CD4-positive, alpha-beta T cell (primary cell): ENCODE data around the gene GAL3ST3. TPM values are rescaled to one million over a fixed set of nuclear protein-coding genes. Genes with fewer than 3 reads are reported as not detected.

ENCODE experiments used
- ATAC-seq: fragments of 200-7000 bp; cut with Tn5 transposase; one replicate; pipeline ENCODE4 v1.10.0; 2022; ENCODE audit warnings: mild to moderate bottlenecking; ENCODE audit not compliant: poor library complexity
- CTCF ChIA-PET: fragments of 350-600 bp; sonication (Branson Sonifier 250); formaldehyde crosslinking; loops from one replicate; lab custom pipeline; 2021; ENCODE audit warnings: antibody characterized with exemption, inconsistent platforms; lab: Charles Lee
- POLR2A ChIA-PET: fragments of 350-600 bp; sonication (Branson Sonifier 250); formaldehyde crosslinking; loops from one replicate; lab custom pipeline; 2021; ENCODE audit warnings: antibody characterized with exemption, inconsistent platforms; lab: Charles Lee
- DNase-seq, 14 experiments: peaks; one replicate each; pipeline ENCODE4 v3.0.0-alpha.2; 2013 to 2020; ENCODE audit warnings: mixed read lengths in 2 of 14
- H3K27ac ChIP-seq, 2 donors: one replicate each; pipeline versions ENCODE4 v1.5.1 to v1.7.0; 2013; ENCODE audit warnings: low read length in 2 of 2, low read depth in 1 of 2, mild to moderate bottlenecking in 1 of 2
- H3K27me3 ChIP-seq, 2 experiments: 1 replicate in 1 of 2; 2 replicates in 1 of 2; pipeline versions ENCODE4 v1.6.1 to v1.7.0; 2013; ENCODE audit warnings: low read length in 2 of 2, control low read depth in 1 of 2, mild to moderate bottlenecking in 1 of 2, moderate library complexity in 1 of 2; ENCODE audit not compliant: insufficient read depth in 2 of 2, control insufficient read depth in 1 of 2
- H3K36me3 ChIP-seq: one replicate; pipeline ENCODE4 v1.6.1; 2013; ENCODE audit warnings: low read length, control low read depth; ENCODE audit not compliant: insufficient read depth
- H3K4me1 ChIP-seq: one replicate; pipeline ENCODE4 v1.6.1; 2013; ENCODE audit warnings: low read length, control low read depth; ENCODE audit not compliant: insufficient read depth
- H3K4me3 ChIP-seq: one replicate; pipeline ENCODE4 v1.5.1; 2013; ENCODE audit warnings: mild to moderate bottlenecking, low read length, moderate library complexity
- H3K9me3 ChIP-seq, 2 experiments: 1 replicate in 1 of 2; 2 replicates in 1 of 2; pipeline versions ENCODE4 v1.6.1 to v1.7.0; 2013; ENCODE audit warnings: low read length in 2 of 2, mild to moderate bottlenecking in 2 of 2, control low read depth in 1 of 2, moderate library complexity in 1 of 2; ENCODE audit not compliant: control insufficient read depth in 1 of 2, insufficient read depth in 1 of 2
- H3K27ac Mint-ChIP-seq: one replicate; pipeline ENCODE4 v1.8.0; 2020; ENCODE audit warnings: mixed read lengths
- H3K27me3 Mint-ChIP-seq: one replicate; pipeline ENCODE4 v1.8.0; 2021; ENCODE audit warnings: mixed read lengths
- H3K36me3 Mint-ChIP-seq: one replicate; pipeline ENCODE4 v1.8.0; 2021; ENCODE audit warnings: low read depth, mixed read lengths
- H3K4me1 Mint-ChIP-seq: one replicate; pipeline ENCODE4 v1.8.0; 2021; ENCODE audit warnings: low read depth, mixed read lengths
- H3K4me3 Mint-ChIP-seq: one replicate; pipeline ENCODE4 v1.8.0; 2020; ENCODE audit warnings: mild to moderate bottlenecking, mixed read lengths
- H3K9me3 Mint-ChIP-seq: one replicate; pipeline ENCODE4 v1.8.0; 2020; ENCODE audit warnings: mixed read lengths
- intact Hi-C, 2 experiments: fragments of 100-400 bp; cut with DNase I in 1 of 2; cut with micrococcal nuclease in 1 of 2; formaldehyde crosslinking; loops; one replicate each; pipeline versions ENCODE4 v1.15.1 to v1.9.0; 2023 to 2025; cut with DNase I, micrococcal nuclease
- total RNA-seq, 174 experiments: library from RNA in 2 of 174; stranded (reverse) in 2 of 174; gene quantifications; one replicate each; pipeline ENCODE4 v1.2.3 and lab custom pipeline; 2021 to 2026
- TF ChIP-seq, protein P1 (sequence below): fragments of 200-600 bp; IDR thresholded peaks from one replicate; pipeline ENCODE4 v1.8.0; 2022; ENCODE audit warnings: antibody characterized with exemption, mild to moderate bottlenecking

Gene GAL3ST3
- total RNA-seq, 2 experiments from 2014 or later, result not detected

- H3K27me3 Mint-ChIP-seq, result peaks cover 6% of the 10 kb centered on the region
- no peaks in the 10 kb centered on the region for H3K36me3 Mint-ChIP-seq
- TF ChIP-seq, protein P1, sequence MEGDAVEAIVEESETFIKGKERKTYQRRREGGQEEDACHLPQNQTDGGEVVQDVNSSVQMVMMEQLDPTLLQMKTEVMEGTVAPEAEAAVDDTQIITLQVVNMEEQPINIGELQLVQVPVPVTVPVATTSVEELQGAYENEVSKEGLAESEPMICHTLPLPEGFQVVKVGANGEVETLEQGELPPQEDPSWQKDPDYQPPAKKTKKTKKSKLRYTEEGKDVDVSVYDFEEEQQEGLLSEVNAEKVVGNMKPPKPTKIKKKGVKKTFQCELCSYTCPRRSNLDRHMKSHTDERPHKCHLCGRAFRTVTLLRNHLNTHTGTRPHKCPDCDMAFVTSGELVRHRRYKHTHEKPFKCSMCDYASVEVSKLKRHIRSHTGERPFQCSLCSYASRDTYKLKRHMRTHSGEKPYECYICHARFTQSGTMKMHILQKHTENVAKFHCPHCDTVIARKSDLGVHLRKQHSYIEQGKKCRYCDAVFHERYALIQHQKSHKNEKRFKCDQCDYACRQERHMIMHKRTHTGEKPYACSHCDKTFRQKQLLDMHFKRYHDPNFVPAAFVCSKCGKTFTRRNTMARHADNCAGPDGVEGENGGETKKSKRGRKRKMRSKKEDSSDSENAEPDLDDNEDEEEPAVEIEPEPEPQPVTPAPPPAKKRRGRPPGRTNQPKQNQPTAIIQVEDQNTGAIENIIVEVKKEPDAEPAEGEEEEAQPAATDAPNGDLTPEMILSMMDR, result no peak
- H3K27me3 ChIP-seq, result peaks cover 0 to 6% of the 10 kb centered on the region in 2 experiments
- no peak overlapping the region for H3K27ac ChIP-seq
- H3K9me3 Mint-ChIP-seq, result no peaks in the 10 kb centered on the region
- DNase-seq (no peak), ATAC-seq (no peak)
- H3K4me3 ChIP-seq, result no peak overlapping the region
- no peaks in the 10 kb centered on the region for H3K4me1 ChIP-seq
- ChIA-PET CTCF (interaction anchor here (1.2 kb wide), 1 partner anchor 14 kb away, joined by 3 read pairs; no protein-coding TSS in a partner anchor), POLR2A (no interaction called here)
- H3K36me3 ChIP-seq, result no peaks in the 10 kb centered on the region
- intact Hi-C loops, result no loop called here
- H3K4me1 Mint-ChIP-seq, result no peaks in the 10 kb centered on the region
- no peak overlapping the region for H3K4me3 Mint-ChIP-seq
- no peaks in the 10 kb centered on the region for H3K9me3 ChIP-seq
- H3K27ac Mint-ChIP-seq, result no peak overlapping the region
These were observed 12.6 kb downstream of the GAL3ST3 start for GRCh38 chr11:66036334-66036710.

GRCh38 chr11:66035653-66036333 is 13.2 kb downstream of the GAL3ST3 start:
- CTCF ChIA-PET, result interaction anchor here (1.2 kb wide), 1 partner anchor 13 kb away, joined by 3 read pairs; no protein-coding TSS in a partner anchor
- POLR2A ChIA-PET, result no interaction called here
- Mint-ChIP-seq H3K27me3 (peaks cover 6% of the 10 kb centered on the region), H3K4me3 (no peak overlapping the region), H3K36me3 (no peaks in the 10 kb centered on the region), H3K4me1 (no peaks in the 10 kb centered on the region), H3K27ac (no peak overlapping the region), H3K9me3 (no peaks in the 10 kb centered on the region)
- TF ChIP-seq, protein P1, result no peak
- no peaks in the 10 kb centered on the region for H3K4me1 ChIP-seq
- intact Hi-C loops, result no loop called here
- DNase-seq (no peak), ATAC-seq (no peak)
- H3K4me3 ChIP-seq, result no peak overlapping the region
- H3K27me3 ChIP-seq, result peaks cover 0 to 6% of the 10 kb centered on the region in 2 experiments
- H3K27ac ChIP-seq, result no peak overlapping the region
- no peaks in the 10 kb centered on the region for H3K9me3 ChIP-seq
- H3K36me3 ChIP-seq, result no peaks in the 10 kb centered on the region

DNA sequence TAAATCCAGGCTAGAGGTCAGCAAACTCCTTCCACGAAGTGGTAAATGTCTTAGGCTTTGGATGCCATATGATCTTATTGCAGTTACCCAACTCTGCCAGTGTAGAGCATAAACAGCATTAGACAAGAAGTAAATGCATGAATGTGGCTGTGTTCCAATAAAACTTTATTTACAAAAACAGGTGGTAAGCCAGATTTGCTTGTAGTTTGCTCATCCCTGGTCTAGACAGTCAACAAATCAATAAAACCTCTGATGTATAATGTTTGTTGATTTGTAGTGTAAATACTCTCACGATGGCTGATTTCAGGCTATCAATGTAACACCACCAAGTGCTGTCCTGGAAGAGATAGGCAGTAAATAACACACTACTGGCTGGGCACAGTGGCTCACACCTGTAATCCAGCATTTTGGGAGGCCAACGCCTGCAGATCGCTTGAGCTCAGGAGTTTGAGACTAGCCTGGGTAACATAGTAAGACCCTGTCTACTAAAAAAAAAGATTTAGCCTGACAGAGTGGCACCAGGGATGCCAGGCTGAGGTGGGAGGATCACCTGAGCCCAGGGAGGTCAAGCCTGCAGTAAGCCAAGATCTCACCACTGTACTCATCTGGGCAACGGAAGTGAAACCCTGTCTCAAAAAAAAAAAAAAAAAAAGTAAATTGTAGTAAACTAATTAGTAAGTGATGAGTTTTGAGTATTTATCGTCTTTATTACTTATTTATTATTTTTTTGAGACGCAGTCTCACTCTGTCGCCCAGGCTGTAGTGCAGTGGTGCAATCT is 15.8 kb downstream of the GAL3ST3 start:
- TF ChIP-seq, protein P1, result no peak
- no peak overlapping the region for H3K4me3 ChIP-seq
- H3K4me1 ChIP-seq, result no peaks in the 10 kb centered on the region
- no peak overlapping the region for H3K4me3 Mint-ChIP-seq
- ChIA-PET CTCF (no interaction called here), POLR2A (no interaction called here)
- H3K36me3 Mint-ChIP-seq, result no peaks in the 10 kb centered on the region
- peaks cover 6% of the 10 kb centered on the region for H3K27me3 Mint-ChIP-seq
- H3K36me3 ChIP-seq, result no peaks in the 10 kb centered on the region
- no peaks in the 10 kb centered on the region for H3K9me3 ChIP-seq
- no peak overlapping the region for H3K27ac Mint-ChIP-seq
- DNase-seq, result no peak
- ATAC-seq, result no peak
- no peaks in the 10 kb centered on the region for H3K9me3 Mint-ChIP-seq
- H3K27ac ChIP-seq, result no peak overlapping the region
- H3K4me1 Mint-ChIP-seq, result no peaks in the 10 kb centered on the region
- intact Hi-C loops, result no loop called here
- H3K27me3 ChIP-seq, result peaks cover 0 to 6% of the 10 kb centered on the region in 2 experiments
